Measurements from ENCODE around the gene C1QTNF5.

C1QTNF5 gene

GRCh38 chr11:119359365-119360214 is 18.9 kb upstream of the C1QTNF5 start:
- Mint-ChIP-seq H3K4me3 (no peak overlapping the region), H3K27me3 (peaks cover 55% of the 10 kb centered on the region), H3K4me1 (peaks cover 18% of the 10 kb centered on the region), H3K36me3 (ENCODE audit: insufficient read depth) (peaks cover 3% of the 10 kb centered on the region), H3K27ac (ENCODE audit: low read depth) (no peak overlapping the region), H3K9me3 (no peaks in the 10 kb centered on the region)
- ATAC-seq (replicated peaks; ENCODE audit: extremely low read depth, poor library complexity, severe bottlenecking), result no peak
- no peak for DNase-seq (ENCODE audit: low spot score in 2 of 2)

- H3K27me3 Mint-ChIP-seq, result peaks cover 48% of the 10 kb centered on the region
- peaks cover 3% of the 10 kb centered on the region for H3K36me3 Mint-ChIP-seq (ENCODE audit: insufficient read depth)
- ATAC-seq (replicated peaks; ENCODE audit: extremely low read depth, poor library complexity, severe bottlenecking), result no peak
- no peak for DNase-seq (ENCODE audit: low spot score in 2 of 2)
- H3K4me3 Mint-ChIP-seq, result peak overlapping the region; percentile 87
- peaks cover 10% of the 10 kb centered on the region for H3K4me1 Mint-ChIP-seq
- H3K27ac Mint-ChIP-seq (ENCODE audit: low read depth), result peak overlapping the region; percentile 65
- H3K9me3 Mint-ChIP-seq, result no peaks in the 10 kb centered on the region
Measured at GRCh38 chr11:119357074-119357473, 16.4 kb upstream of the C1QTNF5 start.

GRCh38 chr11:119356349-119357031 is 15.8 kb upstream of the C1QTNF5 start:
- Mint-ChIP-seq H3K4me1 (peaks cover 10% of the 10 kb centered on the region), H3K36me3 (ENCODE audit: insufficient read depth) (peaks cover 6% of the 10 kb centered on the region), H3K9me3 (no peaks in the 10 kb centered on the region), H3K27me3 (peaks cover 51% of the 10 kb centered on the region), H3K27ac (ENCODE audit: low read depth) (peak overlapping the region; percentile 65), H3K4me3 (peak overlapping the region; percentile 87)
- ATAC-seq (replicated peaks; ENCODE audit: extremely low read depth, poor library complexity, severe bottlenecking) (peak; percentile 92), DNase-seq (ENCODE audit: low spot score in 2 of 2) (peak; percentile 48 to 64)

- H3K36me3 Mint-ChIP-seq (ENCODE audit: insufficient read depth), result peaks cover 6% of the 10 kb centered on the region
- H3K4me3 Mint-ChIP-seq, result peak overlapping the region; percentile 87
- H3K4me1 Mint-ChIP-seq, result peaks cover 10% of the 10 kb centered on the region
- no peaks in the 10 kb centered on the region for H3K9me3 Mint-ChIP-seq
- ATAC-seq (replicated peaks; ENCODE audit: extremely low read depth, poor library complexity, severe bottlenecking), result no peak
- no peak overlapping the region for H3K27ac Mint-ChIP-seq (ENCODE audit: low read depth)
- no peak for DNase-seq (ENCODE audit: low spot score in 2 of 2)
- peaks cover 60% of the 10 kb centered on the region for H3K27me3 Mint-ChIP-seq
Measured at GRCh38 chr11:119355091-119355843, 14.6 kb upstream of the C1QTNF5 start.

GRCh38 chr11:119352857-119353260 is 12.2 kb upstream of the C1QTNF5 start:
- Mint-ChIP-seq H3K9me3 (no peaks in the 10 kb centered on the region), H3K36me3 (ENCODE audit: insufficient read depth) (peaks cover 6% of the 10 kb centered on the region), H3K27ac (ENCODE audit: low read depth) (no peak overlapping the region), H3K4me1 (peaks cover 10% of the 10 kb centered on the region), H3K4me3 (no peak overlapping the region), H3K27me3 (peaks cover 59% of the 10 kb centered on the region)
- no peak for DNase-seq (ENCODE audit: low spot score in 2 of 2)
- no peak for ATAC-seq (replicated peaks; ENCODE audit: extremely low read depth, poor library complexity, severe bottlenecking)

GRCh38 chr11:119351232-119351631 is 10.5 kb upstream of the C1QTNF5 start:
- Mint-ChIP-seq H3K9me3 (no peaks in the 10 kb centered on the region), H3K27me3 (peaks cover 59% of the 10 kb centered on the region), H3K4me1 (peaks cover 4% of the 10 kb centered on the region), H3K4me3 (no peak overlapping the region), H3K27ac (ENCODE audit: low read depth) (peak overlapping the region; percentile 52), H3K36me3 (ENCODE audit: insufficient read depth) (peaks cover 3% of the 10 kb centered on the region)
- no peak for DNase-seq (ENCODE audit: low spot score in 2 of 2)
- no peak for ATAC-seq (replicated peaks; ENCODE audit: extremely low read depth, poor library complexity, severe bottlenecking)

- H3K36me3 Mint-ChIP-seq (ENCODE audit: insufficient read depth), result peaks cover 3% of the 10 kb centered on the region
- no peak overlapping the region for H3K4me3 Mint-ChIP-seq
- peaks cover 59% of the 10 kb centered on the region for H3K27me3 Mint-ChIP-seq
- no peak overlapping the region for H3K27ac Mint-ChIP-seq (ENCODE audit: low read depth)
- ATAC-seq (replicated peaks; ENCODE audit: extremely low read depth, poor library complexity, severe bottlenecking) (no peak), DNase-seq (ENCODE audit: low spot score in 2 of 2) (no peak)
- H3K9me3 Mint-ChIP-seq, result no peaks in the 10 kb centered on the region
- H3K4me1 Mint-ChIP-seq, result no peaks in the 10 kb centered on the region
Measured at GRCh38 chr11:119350302-119350701, 9.6 kb upstream of the C1QTNF5 start.

- Mint-ChIP-seq H3K27me3 (peaks cover 73% of the 10 kb centered on the region), H3K4me3 (no peak overlapping the region), H3K9me3 (no peaks in the 10 kb centered on the region), H3K4me1 (no peaks in the 10 kb centered on the region), H3K36me3 (ENCODE audit: insufficient read depth) (peaks cover 3% of the 10 kb centered on the region), H3K27ac (ENCODE audit: low read depth) (no peak overlapping the region)
- DNase-seq (ENCODE audit: low spot score in 2 of 2) (no peak), ATAC-seq (replicated peaks; ENCODE audit: extremely low read depth, poor library complexity, severe bottlenecking) (no peak)
Measured at GRCh38 chr11:119347940-119348605, 7.4 kb upstream of the C1QTNF5 start.

- H3K4me3 Mint-ChIP-seq, result no peak overlapping the region
- H3K27me3 Mint-ChIP-seq, result peaks cover 73% of the 10 kb centered on the region
- ATAC-seq (replicated peaks; ENCODE audit: extremely low read depth, poor library complexity, severe bottlenecking), result no peak
- H3K27ac Mint-ChIP-seq (ENCODE audit: low read depth), result no peak overlapping the region
- peaks cover 3% of the 10 kb centered on the region for H3K36me3 Mint-ChIP-seq (ENCODE audit: insufficient read depth)
- no peaks in the 10 kb centered on the region for H3K9me3 Mint-ChIP-seq
- no peaks in the 10 kb centered on the region for H3K4me1 Mint-ChIP-seq
- no peak for DNase-seq (ENCODE audit: low spot score in 2 of 2)
Measured at GRCh38 chr11:119347242-119347641, 6.6 kb upstream of the C1QTNF5 start.

GRCh38 chr11:119346605-119347004 is 5.9 kb upstream of the C1QTNF5 start, which contains the start of gene MFRP:
MFRP (minus strand) TSS chr11:119346705; CDS start chr11:119346513, 192 bp downstream.
- H3K4me3 Mint-ChIP-seq, result no peak within 1 kb of the TSS

GRCh38 chr11:119345685-119346084 is 5.0 kb upstream of the C1QTNF5 start:
- H3K27ac Mint-ChIP-seq (ENCODE audit: low read depth), result no peak overlapping the region
- DNase-seq (ENCODE audit: low spot score in 2 of 2) (no peak), ATAC-seq (replicated peaks; ENCODE audit: extremely low read depth, poor library complexity, severe bottlenecking) (no peak)
- H3K36me3 Mint-ChIP-seq (ENCODE audit: insufficient read depth), result peaks cover 2% of the 10 kb centered on the region
- H3K4me1 Mint-ChIP-seq, result no peaks in the 10 kb centered on the region
- no peaks in the 10 kb centered on the region for H3K9me3 Mint-ChIP-seq
- peaks cover 73% of the 10 kb centered on the region for H3K27me3 Mint-ChIP-seq
- no peak overlapping the region for H3K4me3 Mint-ChIP-seq

More at GRCh38 chr11:119346605-119347004, 5.9 kb upstream of the C1QTNF5 start, which contains the start of gene MFRP:
- Mint-ChIP-seq H3K27me3 (peaks cover 73% of the 10 kb centered on the region), H3K27ac (ENCODE audit: low read depth) (no peak within 1 kb of the TSS), H3K4me1 (no peaks in the 10 kb centered on the region), H3K9me3 (no peaks in the 10 kb centered on the region), H3K36me3 (ENCODE audit: insufficient read depth) (no peaks in the 10 kb centered on the region)
- ATAC-seq (replicated peaks; ENCODE audit: extremely low read depth, poor library complexity, severe bottlenecking) (no peak), DNase-seq (ENCODE audit: low spot score in 2 of 2) (no peak)

Data from central memory CD8-positive, alpha-beta T cell (primary cell).